Umbilical cord (tissue), 1 donor: ENCODE data around the gene SIVA1. TPM values are rescaled to one million over a fixed set of nuclear protein-coding genes. Genes with fewer than 3 reads are reported as not detected.

Experiments used
- total RNA-seq: library from RNA; depleted of rRNA; stranded (reverse); fragments of >200 nt; gene quantifications from one replicate; pipeline ENCODE4 v1.2.3, GENCODE V29; 2014; ENCODE audit warnings: low replicate concordance; ENCODE audit not compliant: insufficient read depth

Gene SIVA1
- total RNA-seq, 1 donor from 2014 or later: 87.4 TPM

Other genes with a start within 250 kb of the SIVA1 start
- 5.1 TPM for gene C14orf180, start 173.4 kb upstream of the SIVA1 start, total RNA-seq
- gene TMEM179, start 148.4 kb upstream of the SIVA1 start, total RNA-seq: 9.1 TPM
- gene INF2, start 63.5 kb upstream of the SIVA1 start, total RNA-seq: 25.5 TPM
- 20.7 TPM for gene ADSS1, start 28.9 kb upstream of the SIVA1 start, total RNA-seq
- 124 TPM for gene AKT1, start 42.6 kb downstream of the SIVA1 start, total RNA-seq
- 3.9 TPM for gene ZBTB42, start 48.0 kb downstream of the SIVA1 start, total RNA-seq
- gene CEP170B, start 112.1 kb downstream of the SIVA1 start, total RNA-seq: 7.9 TPM
- 2.4 TPM for gene PLD4, start 171.7 kb downstream of the SIVA1 start, total RNA-seq
- 59.0 TPM for gene AHNAK2, start 225.2 kb downstream of the SIVA1 start, total RNA-seq
- 6.5 TPM for gene CLBA1, start 232.6 kb downstream of the SIVA1 start, total RNA-seq